ENCODE data around the gene CFAP77.

GRCh38 chr9:132539096-132539495 lies 129.1 kb downstream of the CFAP77 start:
- TF ChIP-seq EZH2 (IDR thresholded peaks at IDR 0.05; ENCODE audit: insufficient read depth, low read length): no peak
- no peak for TF ChIP-seq CTCF (IDR thresholded peaks at IDR 0.05; ENCODE audit: insufficient read depth, low read depth, low read length)
